ENCODE results near the gene LRIG1.

Gene LRIG1

GRCh38 chr3:66385066-66385465 lies 115.8 kb downstream of the LRIG1 start:
- no peak for DNase-seq (ENCODE audit: low read depth in 2 of 2)

GRCh38 chr3:66383998-66384745 lies 116.7 kb downstream of the LRIG1 start:
- DNase-seq (ENCODE audit: low read depth in 2 of 2): no peak

- DNase-seq (ENCODE audit: low read depth in 2 of 2): no peak
These were observed 117.8 kb downstream of the LRIG1 start for GRCh38 chr3:66383023-66383422.

GRCh38 chr3:66382142-66382541 lies 118.7 kb downstream of the LRIG1 start:
- no peak for DNase-seq (ENCODE audit: low read depth in 2 of 2)

GRCh38 chr3:66381626-66382025 lies 119.2 kb downstream of the LRIG1 start:
- no peak for DNase-seq (ENCODE audit: low read depth in 2 of 2)

- no peak for DNase-seq (ENCODE audit: low read depth in 2 of 2)
These were observed 120.5 kb downstream of the LRIG1 start for GRCh38 chr3:66380200-66380932.

- DNase-seq (ENCODE audit: low read depth in 2 of 2): no peak
These were observed 121.3 kb downstream of the LRIG1 start for GRCh38 chr3:66379565-66379964.

GRCh38 chr3:66378256-66378655 lies 122.6 kb downstream of the LRIG1 start:
- DNase-seq (ENCODE audit: low read depth in 2 of 2): no peak

GRCh38 chr3:66377800-66378199 lies 123.0 kb downstream of the LRIG1 start:
- no peak for DNase-seq (ENCODE audit: low read depth in 2 of 2)

GRCh38 chr3:66376568-66376967 lies 124.3 kb downstream of the LRIG1 start:
- no peak for DNase-seq (ENCODE audit: low read depth in 2 of 2)

GRCh38 chr3:66372681-66373350 lies 128.0 kb downstream of the LRIG1 start:
- no peak for DNase-seq (ENCODE audit: low read depth in 2 of 2)

GRCh38 chr3:66371432-66371831 lies 129.4 kb downstream of the LRIG1 start:
- no peak for DNase-seq (ENCODE audit: low read depth in 2 of 2)

GRCh38 chr3:66370179-66370578 lies 130.6 kb downstream of the LRIG1 start:
- DNase-seq (ENCODE audit: low read depth in 2 of 2): no peak

- DNase-seq (ENCODE audit: low read depth in 2 of 2): no peak
These were observed 132.8 kb downstream of the LRIG1 start for GRCh38 chr3:66367979-66368378.

GRCh38 chr3:66366747-66367146 lies 134.1 kb downstream of the LRIG1 start:
- DNase-seq (ENCODE audit: low read depth in 2 of 2): no peak

- DNase-seq (ENCODE audit: low read depth in 2 of 2): no peak
These were observed 135.7 kb downstream of the LRIG1 start for GRCh38 chr3:66365080-66365479.

- DNase-seq (ENCODE audit: low read depth in 2 of 2): no peak
These were observed 137.7 kb downstream of the LRIG1 start for GRCh38 chr3:66363148-66363547.

- no peak for DNase-seq (ENCODE audit: low read depth in 2 of 2)
These were observed 138.3 kb downstream of the LRIG1 start for GRCh38 chr3:66362541-66362941.

- no peak for DNase-seq (ENCODE audit: low read depth in 2 of 2)
These were observed 139.5 kb downstream of the LRIG1 start for GRCh38 chr3:66361356-66361755.

- DNase-seq (ENCODE audit: low read depth in 2 of 2): no peak
These were observed 144.8 kb downstream of the LRIG1 start for GRCh38 chr3:66355997-66356396.

GRCh38 chr3:66355394-66355793 lies 145.4 kb downstream of the LRIG1 start:
- DNase-seq (ENCODE audit: low read depth in 2 of 2): no peak

- no peak for DNase-seq (ENCODE audit: low read depth in 2 of 2)
These were observed 146.8 kb downstream of the LRIG1 start for GRCh38 chr3:66354001-66354400.

GRCh38 chr3:66353530-66353929 lies 147.3 kb downstream of the LRIG1 start:
- DNase-seq (ENCODE audit: low read depth in 2 of 2): no peak
